ENCODE data around the gene RIPOR2. TPM values are rescaled to one million over a fixed set of nuclear protein-coding genes. Genes with fewer than 3 reads are reported as not detected.

RIPOR2 gene
- total RNA-seq, 1 donor from 2014 or later: 19.4 TPM

- H3K4me1 ChIP-seq: no peaks in the 10 kb centered on the region
- H3K27ac ChIP-seq: no peak overlapping the region
- intact Hi-C loops (cut with DNase I): no loop called here
- no peaks in the 10 kb centered on the region for H3K9me3 ChIP-seq
- no peak overlapping the region for H3K4me3 ChIP-seq
- DNase-seq (ENCODE audit: extremely low spot score in 2 of 2): no peak
- no peak for TF ChIP-seq POLR2A (IDR thresholded peaks at IDR 0.05)
- H3K27me3 ChIP-seq: no peaks in the 10 kb centered on the region
- no peaks in the 10 kb centered on the region for H3K36me3 ChIP-seq
Observed at GRCh38 chr6:24888715-24889370, 46.9 kb downstream of the RIPOR2 start.

- Histone ChIP-seq H3K9me3 (no peaks in the 10 kb centered on the region), H3K4me3 (no peak overlapping the region), H3K4me1 (peaks cover 3% of the 10 kb centered on the region), H3K36me3 (no peaks in the 10 kb centered on the region), H3K27ac (no peak overlapping the region), H3K27me3 (no peaks in the 10 kb centered on the region)
- intact Hi-C loops (cut with DNase I): no loop called here
- DNase-seq (ENCODE audit: extremely low spot score in 2 of 2): no peak
- TF ChIP-seq POLR2A (IDR thresholded peaks at IDR 0.05) (no peak), CTCF (IDR thresholded peaks at IDR 0.05) (no peak), POLR2AphosphoS5 (IDR thresholded peaks at IDR 0.05; ENCODE audit: insufficient read depth in 1 of 2, low read depth in 1 of 2) (no peak)
Observed at GRCh38 chr6:24887545-24888140, 48.1 kb downstream of the RIPOR2 start.

- no peak for TF ChIP-seq CTCF (IDR thresholded peaks at IDR 0.05)
- TF ChIP-seq POLR2AphosphoS5 (IDR thresholded peaks at IDR 0.05; ENCODE audit: insufficient read depth in 1 of 2, low read depth in 1 of 2): no peak
- no peak for TF ChIP-seq POLR2A (IDR thresholded peaks at IDR 0.05)
- Histone ChIP-seq H3K36me3 (no peaks in the 10 kb centered on the region), H3K27me3 (no peaks in the 10 kb centered on the region), H3K4me1 (peaks cover 6% of the 10 kb centered on the region), H3K4me3 (no peak overlapping the region), H3K9me3 (no peaks in the 10 kb centered on the region), H3K27ac (no peak overlapping the region)
- DNase-seq (ENCODE audit: extremely low spot score in 2 of 2): no peak
- intact Hi-C loops (cut with DNase I): no loop called here
Observed at GRCh38 chr6:24883618-24884017, 52.1 kb downstream of the RIPOR2 start.

GRCh38 chr6:24882835-24883555, 52.8 kb downstream of the RIPOR2 start:
- H3K4me3 ChIP-seq: no peak overlapping the region
- no peaks in the 10 kb centered on the region for H3K9me3 ChIP-seq
- H3K27ac ChIP-seq: no peak overlapping the region
- H3K4me1 ChIP-seq: peaks cover 6% of the 10 kb centered on the region
- DNase-seq (ENCODE audit: extremely low spot score in 2 of 2): no peak
- no peaks in the 10 kb centered on the region for H3K27me3 ChIP-seq
- TF ChIP-seq POLR2A (IDR thresholded peaks at IDR 0.05) (no peak), POLR2AphosphoS5 (IDR thresholded peaks at IDR 0.05; ENCODE audit: insufficient read depth in 1 of 2, low read depth in 1 of 2) (no peak), CTCF (IDR thresholded peaks at IDR 0.05) (no peak)
- no peaks in the 10 kb centered on the region for H3K36me3 ChIP-seq
- intact Hi-C loops (cut with DNase I): no loop called here

- no peaks in the 10 kb centered on the region for H3K9me3 ChIP-seq
- DNase-seq (ENCODE audit: extremely low spot score in 2 of 2): no peak
- intact Hi-C loops (cut with DNase I): no loop called here
- H3K36me3 ChIP-seq: no peaks in the 10 kb centered on the region
- no peak overlapping the region for H3K27ac ChIP-seq
- H3K27me3 ChIP-seq: no peaks in the 10 kb centered on the region
- TF ChIP-seq POLR2A (IDR thresholded peaks at IDR 0.05): no peak
- TF ChIP-seq POLR2AphosphoS5 (IDR thresholded peaks at IDR 0.05; ENCODE audit: insufficient read depth in 1 of 2, low read depth in 1 of 2): no peak
- no peak for TF ChIP-seq CTCF (IDR thresholded peaks at IDR 0.05)
- no peak overlapping the region for H3K4me3 ChIP-seq
- H3K4me1 ChIP-seq: peaks cover 6% of the 10 kb centered on the region
Observed at GRCh38 chr6:24882295-24882694, 53.5 kb downstream of the RIPOR2 start.
